Measurements from ENCODE around the gene DNAJC17.

DNA sequence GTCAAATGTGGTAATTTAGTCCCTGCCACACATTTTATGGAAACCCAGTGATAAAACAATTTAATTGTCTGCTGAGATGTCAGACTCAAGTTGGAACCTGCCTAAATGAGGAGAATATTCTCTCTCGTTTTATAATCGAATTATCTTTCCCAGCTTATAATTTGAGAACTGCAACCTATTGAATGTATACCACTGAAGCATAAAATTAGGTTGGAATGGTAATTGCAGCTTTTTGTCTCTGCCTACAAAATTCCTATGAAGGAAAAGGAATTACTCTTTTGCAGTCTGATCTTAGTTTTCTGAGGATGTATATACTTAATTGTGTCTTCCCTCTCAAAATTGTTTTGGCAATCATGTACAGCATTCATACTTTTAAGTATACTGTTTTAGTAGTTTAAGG is 83.4 kb downstream of the DNAJC17 start:
- TF ChIP-seq, protein P1, sequence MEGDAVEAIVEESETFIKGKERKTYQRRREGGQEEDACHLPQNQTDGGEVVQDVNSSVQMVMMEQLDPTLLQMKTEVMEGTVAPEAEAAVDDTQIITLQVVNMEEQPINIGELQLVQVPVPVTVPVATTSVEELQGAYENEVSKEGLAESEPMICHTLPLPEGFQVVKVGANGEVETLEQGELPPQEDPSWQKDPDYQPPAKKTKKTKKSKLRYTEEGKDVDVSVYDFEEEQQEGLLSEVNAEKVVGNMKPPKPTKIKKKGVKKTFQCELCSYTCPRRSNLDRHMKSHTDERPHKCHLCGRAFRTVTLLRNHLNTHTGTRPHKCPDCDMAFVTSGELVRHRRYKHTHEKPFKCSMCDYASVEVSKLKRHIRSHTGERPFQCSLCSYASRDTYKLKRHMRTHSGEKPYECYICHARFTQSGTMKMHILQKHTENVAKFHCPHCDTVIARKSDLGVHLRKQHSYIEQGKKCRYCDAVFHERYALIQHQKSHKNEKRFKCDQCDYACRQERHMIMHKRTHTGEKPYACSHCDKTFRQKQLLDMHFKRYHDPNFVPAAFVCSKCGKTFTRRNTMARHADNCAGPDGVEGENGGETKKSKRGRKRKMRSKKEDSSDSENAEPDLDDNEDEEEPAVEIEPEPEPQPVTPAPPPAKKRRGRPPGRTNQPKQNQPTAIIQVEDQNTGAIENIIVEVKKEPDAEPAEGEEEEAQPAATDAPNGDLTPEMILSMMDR (IDR thresholded peaks at IDR 0.05), result no peak
- TF ChIP-seq POLR2A (IDR thresholded peaks at IDR 0.05), result no peak
